GM23248 (cell line): ENCODE data around the gene SMOC2.

Source experiments
- EZH2 ChIP-seq: fragments of 200-600 bp; sonication (generic); IDR thresholded peaks from 2 replicates; pipeline ENCODE4 v1.6.1; 2018; ENCODE audit warnings: antibody characterized with exemption, mild to moderate bottlenecking; ENCODE audit not compliant: insufficient read depth, poor library complexity, severe bottlenecking
- EZH2phosphoT487 ChIP-seq: fragments of 200-600 bp; sonication (generic); IDR thresholded peaks from 2 replicates; pipeline ENCODE4 v1.6.1; 2018; ENCODE audit warnings: antibody characterized with exemption, moderate library complexity, mild to moderate bottlenecking, low read depth; ENCODE audit not compliant: insufficient read depth

GRCh38 chr6:168472363-168472762, 31.4 kb downstream of the SMOC2 start:
- TF ChIP-seq EZH2 (no peak), EZH2phosphoT487 (no peak)
